ENCODE measurements around the gene BICC1. TPM values are rescaled to one million over a fixed set of nuclear protein-coding genes. Genes with fewer than 3 reads are reported as not detected.
A peak's percentile ranks its signal among the peaks of the same experiment; 100 is the strongest.

The BICC1 gene
- total and polyA plus RNA-seq, 4 donors, result 5.9 to 54.2 (median 22.2) TPM

GRCh38 chr10:58615237-58615935 is 102.7 kb downstream of the BICC1 start:
- WGBS (ENCODE audit: insufficient coverage), result 94% methylated on average over 14 of the region's 14 CpGs
- H3K4me1 ChIP-seq (ENCODE audit: control insufficient read depth, insufficient read depth, low read length), result no peaks in the 10 kb centered on the region
- no peak overlapping the region for H3K27ac ChIP-seq (ENCODE audit: low read depth, low read length)
- no peak overlapping the region for H3K4me3 ChIP-seq (ENCODE audit: low read depth, low read length)
- DNase-seq (ENCODE audit: low read depth in 4 of 6, low spot score in 6 of 6), result no peak
- no peaks in the 10 kb centered on the region for H3K36me3 ChIP-seq (ENCODE audit: control insufficient read depth, insufficient read depth, low read length)
- no peaks in the 10 kb centered on the region for H3K27me3 ChIP-seq (ENCODE audit: control insufficient read depth, insufficient read depth, low read length)
- H3K9me3 ChIP-seq (ENCODE audit: control insufficient read depth, insufficient read depth, low read length), result no peaks in the 10 kb centered on the region

GRCh38 chr10:58618158-58618676 is 105.5 kb downstream of the BICC1 start:
- H3K27me3 ChIP-seq (ENCODE audit: control insufficient read depth, insufficient read depth, low read length), result no peaks in the 10 kb centered on the region
- no peaks in the 10 kb centered on the region for H3K4me1 ChIP-seq (ENCODE audit: control insufficient read depth, insufficient read depth, low read length)
- WGBS (ENCODE audit: insufficient coverage), result 100% methylated on average over 4 of the region's 14 CpGs
- no peak for DNase-seq (ENCODE audit: low read depth in 4 of 6, low spot score in 6 of 6)
- H3K27ac ChIP-seq (ENCODE audit: low read depth, low read length), result no peak overlapping the region
- no peaks in the 10 kb centered on the region for H3K9me3 ChIP-seq (ENCODE audit: control insufficient read depth, insufficient read depth, low read length)
- H3K36me3 ChIP-seq (ENCODE audit: control insufficient read depth, insufficient read depth, low read length), result no peaks in the 10 kb centered on the region
- H3K4me3 ChIP-seq (ENCODE audit: low read depth, low read length), result no peak overlapping the region

- 94% methylated on average over 6 of the region's 7 CpGs for WGBS (ENCODE audit: insufficient coverage)
- H3K27me3 ChIP-seq (ENCODE audit: control insufficient read depth, insufficient read depth, low read length), result no peaks in the 10 kb centered on the region
Observed at GRCh38 chr10:58621379-58622077, 108.9 kb downstream of the BICC1 start.

GRCh38 chr10:58622246-58622645 is 109.6 kb downstream of the BICC1 start:
- WGBS (ENCODE audit: insufficient coverage), result no CpG with 5 or more reads among the region's 1 CpG
- H3K4me3 ChIP-seq (ENCODE audit: low read depth, low read length), result no peak overlapping the region
- H3K4me1 ChIP-seq (ENCODE audit: control insufficient read depth, insufficient read depth, low read length), result no peaks in the 10 kb centered on the region
- no peaks in the 10 kb centered on the region for H3K27me3 ChIP-seq (ENCODE audit: control insufficient read depth, insufficient read depth, low read length)
- H3K36me3 ChIP-seq (ENCODE audit: control insufficient read depth, insufficient read depth, low read length), result no peaks in the 10 kb centered on the region
- no peaks in the 10 kb centered on the region for H3K9me3 ChIP-seq (ENCODE audit: control insufficient read depth, insufficient read depth, low read length)
- DNase-seq (ENCODE audit: low read depth in 4 of 6, low spot score in 6 of 6), result no peak
- H3K27ac ChIP-seq (ENCODE audit: low read depth, low read length), result no peak overlapping the region

More at GRCh38 chr10:58621379-58622077, 108.9 kb downstream of the BICC1 start:
- Histone ChIP-seq H3K27ac (ENCODE audit: low read depth, low read length) (no peak overlapping the region), H3K36me3 (ENCODE audit: control insufficient read depth, insufficient read depth, low read length) (no peaks in the 10 kb centered on the region), H3K9me3 (ENCODE audit: control insufficient read depth, insufficient read depth, low read length) (no peaks in the 10 kb centered on the region), H3K4me3 (ENCODE audit: low read depth, low read length) (no peak overlapping the region), H3K4me1 (ENCODE audit: control insufficient read depth, insufficient read depth, low read length) (no peaks in the 10 kb centered on the region)
- DNase-seq (ENCODE audit: low read depth in 4 of 6, low spot score in 6 of 6), result no peak

DNA sequence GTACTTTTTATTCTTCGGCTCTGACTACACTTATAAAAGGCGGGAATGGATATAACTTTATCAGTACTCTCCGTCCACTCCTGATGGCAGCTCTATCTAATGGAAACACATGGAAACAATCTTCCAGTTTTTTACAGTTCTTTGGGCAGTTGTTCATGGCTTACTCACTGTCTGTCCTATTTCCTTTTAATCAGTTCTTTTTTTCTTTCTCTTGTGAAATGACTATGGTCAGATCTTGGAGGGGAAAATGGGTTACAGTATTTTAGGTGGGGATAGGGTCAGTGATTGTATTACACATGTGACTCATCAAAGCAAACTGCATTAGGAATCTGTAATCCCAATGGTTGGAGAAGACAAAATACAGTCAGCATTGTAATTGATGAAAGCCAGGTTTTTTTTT is 112.4 kb downstream of the BICC1 start:
- no peaks in the 10 kb centered on the region for H3K9me3 ChIP-seq (ENCODE audit: control insufficient read depth, insufficient read depth, low read length)
- no peak overlapping the region for H3K4me3 ChIP-seq (ENCODE audit: low read depth, low read length)
- no peak for DNase-seq (ENCODE audit: low read depth in 4 of 6, low spot score in 6 of 6)
- H3K27me3 ChIP-seq (ENCODE audit: control insufficient read depth, insufficient read depth, low read length), result no peaks in the 10 kb centered on the region
- WGBS (ENCODE audit: insufficient coverage), result 100% methylated on average over 2 of the region's 3 CpGs
- H3K27ac ChIP-seq (ENCODE audit: low read depth, low read length), result no peak overlapping the region
- H3K4me1 ChIP-seq (ENCODE audit: control insufficient read depth, insufficient read depth, low read length), result no peaks in the 10 kb centered on the region
- H3K36me3 ChIP-seq (ENCODE audit: control insufficient read depth, insufficient read depth, low read length), result no peaks in the 10 kb centered on the region

GRCh38 chr10:58627392-58627791 is 114.7 kb downstream of the BICC1 start:
- Histone ChIP-seq H3K36me3 (ENCODE audit: control insufficient read depth, insufficient read depth, low read length) (no peaks in the 10 kb centered on the region), H3K4me3 (ENCODE audit: low read depth, low read length) (no peak overlapping the region), H3K4me1 (ENCODE audit: control insufficient read depth, insufficient read depth, low read length) (no peaks in the 10 kb centered on the region), H3K27me3 (ENCODE audit: control insufficient read depth, insufficient read depth, low read length) (no peaks in the 10 kb centered on the region), H3K9me3 (ENCODE audit: control insufficient read depth, insufficient read depth, low read length) (no peaks in the 10 kb centered on the region), H3K27ac (ENCODE audit: low read depth, low read length) (no peak overlapping the region)
- WGBS (ENCODE audit: insufficient coverage), result no CpG with 5 or more reads among the region's 6 CpGs
- DNase-seq (ENCODE audit: low read depth in 4 of 6, low spot score in 6 of 6), result no peak

DNA sequence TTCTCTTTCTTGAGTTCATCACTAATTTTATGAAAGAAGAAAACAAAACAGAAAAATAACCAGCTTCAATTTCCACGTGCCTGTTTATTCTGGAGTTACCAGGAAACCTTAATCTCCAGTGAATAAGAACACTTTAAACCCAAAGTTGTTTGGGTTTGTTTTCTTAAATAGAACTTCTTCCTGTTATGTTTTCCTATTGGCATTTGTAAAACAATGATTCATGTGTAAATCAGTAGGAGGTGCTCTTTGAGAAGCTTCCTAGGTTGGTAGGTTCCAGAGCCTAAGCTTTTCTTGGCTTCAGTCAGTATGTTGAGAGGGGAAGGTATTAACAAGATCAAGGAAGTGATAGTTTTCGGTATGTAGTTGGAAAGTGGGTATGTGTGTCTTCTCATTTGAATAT is 119.0 kb downstream of the BICC1 start:
- Histone ChIP-seq H3K4me3 (ENCODE audit: low read depth, low read length) (no peak overlapping the region), H3K9me3 (ENCODE audit: control insufficient read depth, insufficient read depth, low read length) (no peaks in the 10 kb centered on the region), H3K27ac (ENCODE audit: low read depth, low read length) (no peak overlapping the region), H3K4me1 (ENCODE audit: control insufficient read depth, insufficient read depth, low read length) (no peaks in the 10 kb centered on the region), H3K36me3 (ENCODE audit: control insufficient read depth, insufficient read depth, low read length) (no peaks in the 10 kb centered on the region), H3K27me3 (ENCODE audit: control insufficient read depth, insufficient read depth, low read length) (no peaks in the 10 kb centered on the region)
- DNase-seq (ENCODE audit: low read depth in 4 of 6, low spot score in 6 of 6), result no peak
- no CpG with 5 or more reads among the region's 2 CpGs for WGBS (ENCODE audit: insufficient coverage)

GRCh38 chr10:58632216-58632615 is 119.5 kb downstream of the BICC1 start:
- no peaks in the 10 kb centered on the region for H3K27me3 ChIP-seq (ENCODE audit: control insufficient read depth, insufficient read depth, low read length)
- no peak for DNase-seq (ENCODE audit: low read depth in 4 of 6, low spot score in 6 of 6)
- no peaks in the 10 kb centered on the region for H3K36me3 ChIP-seq (ENCODE audit: control insufficient read depth, insufficient read depth, low read length)
- H3K9me3 ChIP-seq (ENCODE audit: control insufficient read depth, insufficient read depth, low read length), result no peaks in the 10 kb centered on the region
- H3K4me1 ChIP-seq (ENCODE audit: control insufficient read depth, insufficient read depth, low read length), result no peaks in the 10 kb centered on the region
- no peak overlapping the region for H3K4me3 ChIP-seq (ENCODE audit: low read depth, low read length)
- no peak overlapping the region for H3K27ac ChIP-seq (ENCODE audit: low read depth, low read length)
- 88% methylated on average over 2 of the region's 4 CpGs for WGBS (ENCODE audit: insufficient coverage)

GRCh38 chr10:58637352-58637751 is 124.7 kb downstream of the BICC1 start:
- no peak overlapping the region for H3K27ac ChIP-seq (ENCODE audit: low read depth, low read length)
- 63% methylated on average over 3 of the region's 5 CpGs for WGBS (ENCODE audit: insufficient coverage)
- no peaks in the 10 kb centered on the region for H3K27me3 ChIP-seq (ENCODE audit: control insufficient read depth, insufficient read depth, low read length)
- DNase-seq (ENCODE audit: low read depth in 4 of 6, low spot score in 6 of 6), result peak in 1 of 6 donors; percentile 57
- no peak overlapping the region for H3K4me3 ChIP-seq (ENCODE audit: low read depth, low read length)
- no peaks in the 10 kb centered on the region for H3K9me3 ChIP-seq (ENCODE audit: control insufficient read depth, insufficient read depth, low read length)
- H3K4me1 ChIP-seq (ENCODE audit: control insufficient read depth, insufficient read depth, low read length), result no peaks in the 10 kb centered on the region
- no peaks in the 10 kb centered on the region for H3K36me3 ChIP-seq (ENCODE audit: control insufficient read depth, insufficient read depth, low read length)

- Histone ChIP-seq H3K4me3 (ENCODE audit: low read depth, low read length) (no peak overlapping the region), H3K36me3 (ENCODE audit: control insufficient read depth, insufficient read depth, low read length) (no peaks in the 10 kb centered on the region), H3K27ac (ENCODE audit: low read depth, low read length) (peak overlapping the region; percentile 36), H3K27me3 (ENCODE audit: control insufficient read depth, insufficient read depth, low read length) (no peaks in the 10 kb centered on the region), H3K9me3 (ENCODE audit: control insufficient read depth, insufficient read depth, low read length) (no peaks in the 10 kb centered on the region), H3K4me1 (ENCODE audit: control insufficient read depth, insufficient read depth, low read length) (no peaks in the 10 kb centered on the region)
- DNase-seq (ENCODE audit: low read depth in 4 of 6, low spot score in 6 of 6), result peak in 2 of 6 donors; percentile 20 to 26
- 66% methylated on average over 3 of the region's 5 CpGs for WGBS (ENCODE audit: insufficient coverage)
Observed at GRCh38 chr10:58638388-58638787, 125.7 kb downstream of the BICC1 start.

Measured in spinal cord (tissue), 10 donors.